Neural progenitor cell (in vitro differentiated cells): ENCODE data around the gene ESRRB. TPM values are rescaled to one million over a fixed set of nuclear protein-coding genes. Genes with fewer than 3 reads are reported as not detected.
A peak's percentile ranks its signal among the peaks of the same experiment; 100 is the strongest.

Experiments
- DNase-seq: peaks from one replicate; pipeline ENCODE4 v3.0.0-alpha.2; 2016; ENCODE audit warnings: low spot score
- H2AFZ ChIP-seq: fragments of 200-600 bp; sonication (generic); replicated peaks from 2 replicates; pipeline ENCODE4 v1.6.1; 2016; ENCODE audit warnings: antibody characterized with exemption
- H3F3A ChIP-seq: fragments of 200-600 bp; sonication (generic); 2 replicates; pipeline ENCODE4 v1.6.1; 2016; ENCODE audit warnings: antibody characterized with exemption, low read depth
- H3K27ac ChIP-seq: fragments of 200-600 bp; sonication (generic); 2 replicates; pipeline ENCODE4 v1.5.1; 2016; ENCODE audit warnings: mild to moderate bottlenecking
- H3K27me3 ChIP-seq: fragments of 200-600 bp; sonication (generic); 2 replicates; pipeline ENCODE4 v1.6.1; 2016; ENCODE audit warnings: mild to moderate bottlenecking, moderate library complexity
- H3K36me3 ChIP-seq: fragments of 200-600 bp; sonication (generic); 2 replicates; pipeline ENCODE4 v1.5.1; 2016
- H3K4me1 ChIP-seq: fragments of 200-600 bp; sonication (generic); 2 replicates; pipeline ENCODE4 v1.6.1; 2016; ENCODE audit warnings: mixed run types
- H3K4me2 ChIP-seq: fragments of 200-600 bp; sonication (generic); 2 replicates; pipeline ENCODE4 v1.6.1; 2016
- H3K4me3 ChIP-seq: fragments of 200-600 bp; sonication (generic); 2 replicates; pipeline ENCODE4 v1.5.1; 2016
- H3K79me2 ChIP-seq: fragments of 200-600 bp; sonication (generic); 2 replicates; pipeline ENCODE4 v1.6.1; 2016; ENCODE audit warnings: low read depth
- H3K9ac ChIP-seq: fragments of 200-600 bp; sonication (generic); 2 replicates; pipeline ENCODE4 v1.6.1; 2016
- H3K9me3 ChIP-seq: fragments of 200-600 bp; sonication (generic); 2 replicates; pipeline ENCODE4 v1.5.1; 2016; ENCODE audit warnings: low read depth
- H4K20me1 ChIP-seq: fragments of 200-600 bp; sonication (generic); 2 replicates; pipeline ENCODE4 v1.6.1; 2016; ENCODE audit warnings: low read depth
- H3K27ac Mint-ChIP-seq: 3 replicates; pipeline ENCODE4 v1.8.0; 2021; ENCODE audit warnings: mixed read lengths
- H3K27me3 Mint-ChIP-seq: 2 replicates; pipeline ENCODE4 v1.8.0; 2022; ENCODE audit warnings: low read depth, mild to moderate bottlenecking, inconsistent platforms, moderate library complexity, mixed read lengths; ENCODE audit not compliant: insufficient read depth
- H3K36me3 Mint-ChIP-seq: 3 replicates; pipeline ENCODE4 v1.8.0; 2021; ENCODE audit warnings: mixed read lengths
- H3K4me1 Mint-ChIP-seq: 3 replicates; pipeline ENCODE4 v1.8.0; 2021; ENCODE audit warnings: mixed read lengths
- H3K4me3 Mint-ChIP-seq: 3 replicates; pipeline ENCODE4 v1.8.0; 2021; ENCODE audit warnings: mild to moderate bottlenecking, moderate library complexity, mixed read lengths
- H3K9me3 Mint-ChIP-seq: 3 replicates; pipeline ENCODE4 v1.8.0; 2020; ENCODE audit warnings: mixed read lengths
- CTCF ChIP-seq: fragments of 200-600 bp; sonication (generic); IDR thresholded peaks from 2 replicates; pipeline ENCODE4 v1.5.1; 2017; ENCODE audit warnings: antibody characterized with exemption, mild to moderate bottlenecking
- EZH2 ChIP-seq: fragments of 200-600 bp; sonication (generic); IDR thresholded peaks from 2 replicates; pipeline ENCODE4 v1.6.1; 2017; ENCODE audit warnings: antibody characterized with exemption, mild to moderate bottlenecking, moderate library complexity
- EZH2phosphoT487 ChIP-seq: fragments of 200-600 bp; sonication (generic); IDR thresholded peaks from 2 replicates; pipeline ENCODE4 v1.6.1; 2017; ENCODE audit warnings: antibody characterized with exemption
- total RNA-seq: library from RNA; depleted of rRNA; stranded (reverse); fragments of >200 nt; gene quantifications from 2 replicates; pipeline ENCODE4 v1.2.3, GENCODE V29; 2015; ENCODE audit warnings: low replicate concordance

Gene ESRRB
- total RNA-seq, 1 donor from 2014 or later = 1.3 TPM

DNA sequence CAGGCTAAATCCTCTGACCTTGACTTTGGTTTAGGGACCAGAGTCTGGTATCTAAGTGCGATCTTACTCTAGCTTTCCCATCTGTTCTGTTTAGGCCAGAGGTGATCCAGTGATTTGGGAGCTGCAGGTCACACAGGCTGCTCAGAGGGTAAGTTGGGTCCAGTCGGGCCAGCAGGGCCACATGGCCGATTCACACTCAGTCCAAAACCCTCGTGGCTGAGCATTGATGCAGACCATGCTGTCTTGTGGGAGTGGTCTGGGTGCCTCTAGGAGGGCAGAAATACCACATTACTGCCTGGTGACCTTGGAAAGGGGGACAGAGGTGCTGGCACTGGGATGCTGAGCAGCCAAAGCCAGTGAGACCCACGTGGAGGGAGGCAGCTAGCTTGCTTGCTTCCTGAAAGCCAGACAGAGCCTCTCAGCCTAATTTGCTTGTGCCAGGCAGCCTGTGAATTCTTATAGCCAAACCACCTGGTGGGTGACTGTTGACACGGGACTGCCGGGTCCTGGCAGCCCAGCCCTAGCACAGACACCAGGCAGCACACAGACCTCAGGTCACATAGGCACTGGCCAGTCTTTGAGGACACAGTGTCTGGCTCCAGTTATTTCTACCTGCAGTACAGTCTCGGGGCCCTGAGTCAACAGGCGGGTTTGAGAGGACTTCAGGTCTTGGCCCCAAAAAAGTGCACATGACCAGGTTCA is 31.7 kb downstream of the ESRRB start:
- Histone ChIP-seq H3K4me3 (no peak overlapping the region), H3F3A (peaks cover 10% of the 10 kb centered on the region), H3K4me2 (no peak overlapping the region), H3K9me3 (no peaks in the 10 kb centered on the region), H3K27me3 (no peaks in the 10 kb centered on the region), H2AFZ (no peak overlapping the region), H3K4me1 (peaks cover 28% of the 10 kb centered on the region), H3K79me2 (no peaks in the 10 kb centered on the region), H3K36me3 (no peaks in the 10 kb centered on the region), H4K20me1 (no peaks in the 10 kb centered on the region), H3K9ac (no peak overlapping the region), H3K27ac (no peak overlapping the region)
- Mint-ChIP-seq H3K36me3 (no peaks in the 10 kb centered on the region), H3K9me3 (no peaks in the 10 kb centered on the region), H3K27ac (no peak overlapping the region), H3K4me1 (peaks cover 18% of the 10 kb centered on the region), H3K27me3 (peaks cover 7% of the 10 kb centered on the region), H3K4me3 (no peak overlapping the region)
- no peak for TF ChIP-seq EZH2phosphoT487
- no peak for TF ChIP-seq EZH2
- TF ChIP-seq CTCF = no peak
- no peak for DNase-seq

- H3K9me3 ChIP-seq = no peaks in the 10 kb centered on the region
- no peak overlapping the region for H3K4me3 ChIP-seq
- H3K79me2 ChIP-seq = no peaks in the 10 kb centered on the region
- no peaks in the 10 kb centered on the region for H4K20me1 ChIP-seq
- H3K4me1 ChIP-seq = peaks cover 28% of the 10 kb centered on the region
- H3K27ac Mint-ChIP-seq = no peak overlapping the region
- H2AFZ ChIP-seq = no peak overlapping the region
- no peak overlapping the region for H3K4me3 Mint-ChIP-seq
- no peak overlapping the region for H3K4me2 ChIP-seq
- no peaks in the 10 kb centered on the region for H3K27me3 ChIP-seq
- H3K27me3 Mint-ChIP-seq = peaks cover 9% of the 10 kb centered on the region
- no peaks in the 10 kb centered on the region for H3K9me3 Mint-ChIP-seq
- H3K36me3 Mint-ChIP-seq = no peaks in the 10 kb centered on the region
- H3F3A ChIP-seq = peaks cover 19% of the 10 kb centered on the region
- no peak overlapping the region for H3K9ac ChIP-seq
- no peak for DNase-seq
- TF ChIP-seq EZH2 = no peak
- TF ChIP-seq EZH2phosphoT487 = no peak
- no peak for TF ChIP-seq CTCF
- H3K27ac ChIP-seq = no peak overlapping the region
- no peaks in the 10 kb centered on the region for H3K36me3 ChIP-seq
- H3K4me1 Mint-ChIP-seq = peaks cover 25% of the 10 kb centered on the region
Measured at GRCh38 chr14:76408877-76409276, 32.9 kb downstream of the ESRRB start.

- TF ChIP-seq CTCF = no peak
- no peak for TF ChIP-seq EZH2phosphoT487
- TF ChIP-seq EZH2 = no peak
- no peaks in the 10 kb centered on the region for H3K79me2 ChIP-seq
- no peaks in the 10 kb centered on the region for H4K20me1 ChIP-seq
- H3K4me2 ChIP-seq = no peak overlapping the region
- H3K27me3 ChIP-seq = no peaks in the 10 kb centered on the region
- Mint-ChIP-seq H3K9me3 (no peaks in the 10 kb centered on the region), H3K27me3 (peaks cover 9% of the 10 kb centered on the region), H3K36me3 (no peaks in the 10 kb centered on the region), H3K4me1 (peaks cover 31% of the 10 kb centered on the region), H3K27ac (no peak overlapping the region), H3K4me3 (peak overlapping the region; percentile 54)
- no peak overlapping the region for H3K4me3 ChIP-seq
- H3F3A ChIP-seq = peaks cover 30% of the 10 kb centered on the region
- no peaks in the 10 kb centered on the region for H3K36me3 ChIP-seq
- DNase-seq = no peak
- H3K27ac ChIP-seq = no peak overlapping the region
- H3K4me1 ChIP-seq = peaks cover 17% of the 10 kb centered on the region
- H2AFZ ChIP-seq = no peak overlapping the region
- H3K9ac ChIP-seq = no peak overlapping the region
- no peaks in the 10 kb centered on the region for H3K9me3 ChIP-seq
Measured at GRCh38 chr14:76412501-76412900, 36.6 kb downstream of the ESRRB start.
